Activated CD8-positive, alpha-beta memory T cell treated with anti-CD3 and anti-CD28 coated beads for 4 hours (primary cell): ENCODE measurements around the gene TRIM25.

Source experiments
- DNase-seq, 2 donors: peaks; one replicate each; pipeline ENCODE4 v3.0.0-alpha.2; 2020; ENCODE audit warnings: low read depth in 2 of 2

Gene TRIM25

GRCh38 chr17:56867948-56868376 is 45.9 kb downstream of the TRIM25 start:
- DNase-seq: no peak

- no peak for DNase-seq
Observed at GRCh38 chr17:56866496-56866895, 47.4 kb downstream of the TRIM25 start.

- no peak for DNase-seq
Observed at GRCh38 chr17:56866076-56866475, 47.8 kb downstream of the TRIM25 start.

GRCh38 chr17:56863974-56864373 is 49.9 kb downstream of the TRIM25 start:
- no peak for DNase-seq

GRCh38 chr17:56861899-56862298 is 52.0 kb downstream of the TRIM25 start:
- DNase-seq: no peak

GRCh38 chr17:56851008-56851407 is 62.8 kb downstream of the TRIM25 start:
- DNase-seq: no peak

GRCh38 chr17:56850591-56850990 is 63.3 kb downstream of the TRIM25 start:
- DNase-seq: no peak

- DNase-seq: no peak
Observed at GRCh38 chr17:56849131-56849530, 64.7 kb downstream of the TRIM25 start.

- no peak for DNase-seq
Observed at GRCh38 chr17:56847106-56847505, 66.7 kb downstream of the TRIM25 start.

- no peak for DNase-seq
Observed at GRCh38 chr17:56845934-56846333, 67.9 kb downstream of the TRIM25 start.

GRCh38 chr17:56842577-56842976 is 71.3 kb downstream of the TRIM25 start:
- no peak for DNase-seq

- no peak for DNase-seq
Observed at GRCh38 chr17:56838687-56839086, 75.2 kb downstream of the TRIM25 start.
